ENCODE measurements around the gene GARIN5A.

- no peak for TF ChIP-seq CTCF (IDR thresholded peaks at IDR 0.05; ENCODE audit: low read depth, low read length, poor library complexity, severe bottlenecking)
- TF ChIP-seq EZH2phosphoT487 (IDR thresholded peaks at IDR 0.05; ENCODE audit: borderline replicate concordance, low read length), result no peak
These were observed 34.0 kb upstream of the GARIN5A start for GRCh38 chr19:50510700-50511068.

All from DOHH2 (cell line).